GM21619 (cell line): Measurements from ENCODE around the gene GPR37L1.
A peak's percentile ranks its signal among the peaks of the same experiment; 100 is the strongest.
"Not testable (repeated sequence)": the region's sequence is repeated elsewhere in the genome, so short reads cannot be mapped to it uniquely, and the experiment has no call there.

ENCODE experiments used
- ATAC-seq: cut with Tn5 transposase; IDR thresholded peaks from one replicate; pipeline ENCODE4 v1.9.1; 2021; ENCODE audit not compliant: unreplicated experiment

Gene GPR37L1

GRCh38 chr1:202107801-202108731 lies 14.7 kb upstream of the GPR37L1 start:
- ATAC-seq, result no peak

GRCh38 chr1:202110977-202111376 lies 11.7 kb upstream of the GPR37L1 start:
- ATAC-seq, result no peak

GRCh38 chr1:202111589-202111988 lies 11.1 kb upstream of the GPR37L1 start:
- ATAC-seq, result not testable (repeated sequence)

GRCh38 chr1:202112859-202113689 lies 9.6 kb upstream of the GPR37L1 start:
- ATAC-seq, result no peak

GRCh38 chr1:202113690-202114300 lies 8.9 kb upstream of the GPR37L1 start:
- ATAC-seq, result peak; percentile 51

GRCh38 chr1:202116287-202116686 lies 6.4 kb upstream of the GPR37L1 start:
- no peak for ATAC-seq

GRCh38 chr1:202117898-202118371 lies 4.8 kb upstream of the GPR37L1 start:
- no peak for ATAC-seq

- no peak for ATAC-seq
Measured at GRCh38 chr1:202121006-202121405, 1.7 kb upstream of the GPR37L1 start.

GRCh38 chr1:202123336-202123813 lies 658 bp downstream of the GPR37L1 start:
- no peak for ATAC-seq

- no peak for ATAC-seq
Measured at GRCh38 chr1:202124142-202124541, 1.4 kb downstream of the GPR37L1 start.

- ATAC-seq, result no peak
Measured at GRCh38 chr1:202125611-202126010, 2.9 kb downstream of the GPR37L1 start.

GRCh38 chr1:202126426-202126825 lies 3.7 kb downstream of the GPR37L1 start:
- ATAC-seq, result no peak

GRCh38 chr1:202127061-202127460 lies 4.3 kb downstream of the GPR37L1 start:
- ATAC-seq, result no peak

GRCh38 chr1:202127836-202128622 lies 5.3 kb downstream of the GPR37L1 start:
- no peak for ATAC-seq

- no peak for ATAC-seq
Measured at GRCh38 chr1:202129453-202130296, 7.0 kb downstream of the GPR37L1 start.

GRCh38 chr1:202130297-202130721 lies 7.6 kb downstream of the GPR37L1 start:
- no peak for ATAC-seq

GRCh38 chr1:202130816-202131522 lies 8.3 kb downstream of the GPR37L1 start:
- ATAC-seq, result no peak

GRCh38 chr1:202131956-202132821 lies 9.5 kb downstream of the GPR37L1 start:
- ATAC-seq, result no peak
